ENCODE data around the gene TCF4. TPM values are rescaled to one million over a fixed set of nuclear protein-coding genes. Genes with fewer than 3 reads are reported as not detected.

Gene TCF4
- polyA plus RNA-seq, 1 donor (not counting 4 experiments of a cell fraction or from before 2014, with no cell fraction given): 9.7 TPM

GRCh38 chr18:55327454-55327853 is 260.5 kb downstream of the TCF4 start:
- TF ChIP-seq CTCF (optimal IDR thresholded peaks at IDR 0.05 in 1 of 3, IDR thresholded peaks at IDR 0.05 in 1 of 3, conservative IDR thresholded peaks at IDR 0.05 in 1 of 3; ENCODE audit: extremely low read depth in 1 of 3, insufficient read depth in 2 of 3, low read length in 3 of 3) (no peak), EZH2 (IDR thresholded peaks at IDR 0.05; ENCODE audit: low read length) (no peak)
- Histone ChIP-seq H4K20me1 (ENCODE audit: control insufficient read depth, extremely low read depth, insufficient read depth, low read length) (no peaks in the 10 kb centered on the region), H3K9ac (ENCODE audit: control insufficient read depth, extremely low read depth, insufficient read depth, low read length) (no peak overlapping the region), H3K4me1 (ENCODE audit: control insufficient read depth, extremely low read depth, insufficient read depth, low read length) (peaks cover 4% of the 10 kb centered on the region), H3K79me2 (ENCODE audit: control insufficient read depth, insufficient read depth, low read length) (no peaks in the 10 kb centered on the region), H3K36me3 (ENCODE audit: control insufficient read depth in 2 of 2, extremely low read depth in 1 of 2, insufficient read depth in 2 of 2, low read length in 2 of 2) (no peaks in the 10 kb centered on the region), H3K9me1 (ENCODE audit: control insufficient read depth, extremely low read depth, insufficient read depth, low read length) (no peaks in the 10 kb centered on the region), H3K4me2 (ENCODE audit: control insufficient read depth, extremely low read depth, insufficient read depth, low read depth, low read length) (no peak overlapping the region), H3K27me3 (ENCODE audit: control insufficient read depth, extremely low read depth, insufficient read depth, low read length) (no peaks in the 10 kb centered on the region), H3K4me3 (ENCODE audit: control insufficient read depth in 2 of 3, extremely low read depth in 1 of 3, insufficient read depth in 2 of 3, low read depth in 1 of 3, low read length in 3 of 3) (no peak overlapping the region), H3K27ac (ENCODE audit: control insufficient read depth, insufficient read depth, low read length) (no peak overlapping the region), H3K9me3 (ENCODE audit: control insufficient read depth, low read depth, low read length) (no peaks in the 10 kb centered on the region), H2AFZ (ENCODE audit: control insufficient read depth, low read length) (no peak overlapping the region)
- FAIRE-seq (no peak), DNase-seq (ENCODE audit: low read depth, low spot score) (no peak)
- dilution Hi-C loops (cut with MboI; ENCODE audit: extremely low pct_ligation_motif_present, low sequenced_read_pairs): no loop called here

- no peaks in the 10 kb centered on the region for H4K20me1 ChIP-seq (ENCODE audit: control insufficient read depth, extremely low read depth, insufficient read depth, low read length)
- H3K4me1 ChIP-seq (ENCODE audit: control insufficient read depth, extremely low read depth, insufficient read depth, low read length): peaks cover 8% of the 10 kb centered on the region
- H3K4me3 ChIP-seq (ENCODE audit: control insufficient read depth in 2 of 3, extremely low read depth in 1 of 3, insufficient read depth in 2 of 3, low read depth in 1 of 3, low read length in 3 of 3): no peak overlapping the region
- H3K4me2 ChIP-seq (ENCODE audit: control insufficient read depth, extremely low read depth, insufficient read depth, low read depth, low read length): no peak overlapping the region
- no peaks in the 10 kb centered on the region for H3K9me3 ChIP-seq (ENCODE audit: control insufficient read depth, low read depth, low read length)
- no peaks in the 10 kb centered on the region for H3K27me3 ChIP-seq (ENCODE audit: control insufficient read depth, extremely low read depth, insufficient read depth, low read length)
- H3K27ac ChIP-seq (ENCODE audit: control insufficient read depth, insufficient read depth, low read length): no peak overlapping the region
- dilution Hi-C loops (cut with MboI; ENCODE audit: extremely low pct_ligation_motif_present, low sequenced_read_pairs): no loop called here
- no peak overlapping the region for H3K9ac ChIP-seq (ENCODE audit: control insufficient read depth, extremely low read depth, insufficient read depth, low read length)
- no peaks in the 10 kb centered on the region for H3K9me1 ChIP-seq (ENCODE audit: control insufficient read depth, extremely low read depth, insufficient read depth, low read length)
- no peak for DNase-seq (ENCODE audit: low read depth, low spot score)
- TF ChIP-seq EZH2 (IDR thresholded peaks at IDR 0.05; ENCODE audit: low read length) (no peak), CTCF (optimal IDR thresholded peaks at IDR 0.05 in 1 of 3, IDR thresholded peaks at IDR 0.05 in 1 of 3, conservative IDR thresholded peaks at IDR 0.05 in 1 of 3; ENCODE audit: extremely low read depth in 1 of 3, insufficient read depth in 2 of 3, low read length in 3 of 3) (no peak)
- H3K36me3 ChIP-seq (ENCODE audit: control insufficient read depth in 2 of 2, extremely low read depth in 1 of 2, insufficient read depth in 2 of 2, low read length in 2 of 2): no peaks in the 10 kb centered on the region
- H2AFZ ChIP-seq (ENCODE audit: control insufficient read depth, low read length): no peak overlapping the region
- no peaks in the 10 kb centered on the region for H3K79me2 ChIP-seq (ENCODE audit: control insufficient read depth, insufficient read depth, low read length)
- no peak for FAIRE-seq
Observed at GRCh38 chr18:55326134-55326533, 261.9 kb downstream of the TCF4 start.

Data from keratinocyte (primary cell).